Ureter (tissue), 1 donor: ENCODE measurements around the gene SORCS2. TPM values are rescaled to one million over a fixed set of nuclear protein-coding genes. Genes with fewer than 3 reads are reported as not detected.

Experiments used
- DNase-seq: peaks from one replicate; pipeline ENCODE4 v3.0.0-alpha.2; 2020; ENCODE audit warnings: low spot score
- total RNA-seq: library from RNA; stranded (reverse); gene quantifications from one replicate; pipeline ENCODE4 v1.2.4, GENCODE V29; 2023
- donor health status: DM: yes; HTN: yes; CAD: no.

The SORCS2 gene
- total RNA-seq, 1 donor from 2014 or later = 2.8 TPM

DNA sequence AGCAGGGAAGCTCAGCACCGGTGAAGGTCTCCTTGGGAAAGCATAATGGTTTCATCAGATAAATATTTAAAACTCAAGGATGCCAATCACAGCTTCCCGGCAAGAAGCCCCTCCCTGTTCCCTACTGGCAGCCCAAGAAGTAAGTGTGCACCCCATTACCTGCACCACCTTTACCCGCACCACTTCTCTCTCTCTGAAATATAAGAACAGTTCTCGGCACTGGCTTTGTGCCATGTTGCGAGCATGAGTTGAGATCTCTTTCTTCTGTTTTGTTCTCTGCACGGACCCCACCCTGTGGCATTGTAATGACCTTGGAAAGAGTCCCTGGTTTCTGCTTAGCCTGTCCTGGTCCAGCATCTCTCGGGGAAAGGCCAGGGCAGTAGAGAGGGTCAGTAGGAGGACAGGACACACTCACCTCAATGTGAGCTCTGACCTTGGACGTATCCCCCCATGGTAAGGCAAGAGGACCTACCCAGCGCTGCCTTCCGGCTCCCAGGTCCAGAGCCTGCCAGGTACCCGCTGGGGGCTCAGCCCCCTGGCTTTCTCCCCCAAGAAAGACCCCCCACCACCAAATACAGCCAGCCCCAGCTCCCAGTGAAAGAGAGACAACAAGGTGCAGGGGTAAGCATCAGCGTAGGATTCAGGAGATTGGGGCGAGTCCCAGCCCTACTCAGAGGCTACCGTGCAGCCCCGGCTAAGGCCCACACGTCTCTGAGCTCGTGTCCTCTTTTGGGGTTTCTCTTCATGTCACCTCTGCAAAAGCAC is 161.7 kb downstream of the SORCS2 start:
- DNase-seq = no peak

DNA sequence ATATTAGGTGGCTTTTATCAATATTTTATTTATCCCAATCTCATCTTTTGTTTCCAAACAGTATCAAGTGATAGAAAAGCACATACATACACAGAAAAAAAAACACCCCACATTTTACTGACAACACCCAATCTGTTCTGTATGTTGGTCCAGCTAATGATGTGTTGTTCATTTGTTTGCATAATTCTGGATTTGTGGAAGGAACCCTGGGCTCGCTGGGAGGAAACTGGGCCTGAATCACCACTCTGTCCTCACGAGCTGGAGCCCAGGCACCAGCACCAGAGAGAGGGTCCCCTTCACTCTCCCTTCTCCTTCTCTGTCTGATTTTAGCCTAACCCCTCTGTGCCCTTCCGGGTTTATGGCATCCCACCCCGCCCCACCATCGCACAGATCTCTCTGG is 162.6 kb downstream of the SORCS2 start:
- DNase-seq = no peak

DNA sequence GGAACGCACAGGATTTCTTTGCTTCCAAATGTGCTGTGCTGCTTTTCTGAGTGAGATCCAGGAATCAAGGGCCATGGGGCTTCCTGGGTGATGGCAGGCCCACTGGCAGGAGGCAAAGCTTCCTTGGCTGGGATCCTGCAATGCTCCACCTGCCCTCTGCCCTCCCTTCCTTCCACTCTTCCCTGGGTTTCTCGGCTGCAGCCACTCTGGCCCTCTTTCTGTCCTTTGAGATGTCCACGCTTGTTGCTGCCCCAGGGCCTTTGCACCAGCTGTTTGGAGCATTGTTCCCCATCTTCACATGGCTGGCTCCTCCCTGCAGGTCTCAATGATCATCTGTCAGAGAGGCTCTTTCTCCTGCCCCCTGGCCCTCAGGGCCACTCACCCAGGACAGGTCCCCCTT is 163.5 kb downstream of the SORCS2 start:
- DNase-seq = no peak

DNA sequence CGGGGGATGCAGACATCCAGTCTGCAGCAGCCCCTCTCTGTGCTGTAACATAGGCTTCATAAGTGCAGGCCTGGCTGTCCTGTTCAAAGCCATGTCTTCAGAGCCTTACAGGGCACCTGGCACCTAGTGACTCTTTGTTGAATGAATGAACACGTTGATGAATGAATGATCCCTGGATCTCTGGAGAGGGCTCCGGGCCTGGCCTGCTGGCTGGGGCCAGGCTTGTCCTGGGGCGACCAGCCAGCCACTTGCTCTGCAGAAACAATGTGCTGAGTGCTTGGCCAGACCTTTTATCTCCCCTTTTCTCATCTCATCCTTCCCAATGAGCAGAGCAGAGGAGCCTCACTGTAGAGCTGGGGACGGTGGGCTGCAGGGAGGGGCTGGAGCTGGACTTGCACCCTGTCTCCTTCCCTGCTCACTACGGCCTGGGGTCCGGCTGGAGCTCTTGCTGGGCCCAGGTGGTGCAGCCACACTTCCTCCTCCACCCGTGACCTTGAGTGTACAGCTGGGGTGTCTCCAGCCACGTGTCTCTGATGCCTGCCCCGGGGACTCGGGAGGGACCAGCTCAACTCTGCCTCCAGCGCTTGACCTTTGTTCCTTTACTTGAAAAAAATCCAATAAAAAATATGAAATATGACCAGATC is 164.5 kb downstream of the SORCS2 start:
- no peak for DNase-seq

DNA sequence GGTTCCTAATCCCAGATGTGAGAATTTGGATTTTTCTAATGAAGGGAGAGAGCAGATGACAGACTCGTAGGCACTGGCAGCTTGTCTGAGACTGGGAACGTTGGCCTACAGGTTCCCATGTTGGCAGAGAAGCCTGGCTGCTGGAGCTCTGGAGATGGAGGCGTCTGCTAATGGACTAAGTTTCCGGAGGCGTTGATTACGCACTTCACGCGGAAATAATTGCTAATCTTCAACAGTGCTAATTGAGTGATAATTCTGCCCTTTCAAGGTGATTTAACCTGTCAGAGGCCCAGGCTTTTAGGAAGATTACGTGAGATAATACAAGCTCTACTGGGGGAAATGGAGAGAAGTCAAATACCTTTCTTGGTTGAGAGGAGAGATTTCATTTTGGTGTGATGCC is 165.0 kb downstream of the SORCS2 start:
- no peak for DNase-seq

DNA sequence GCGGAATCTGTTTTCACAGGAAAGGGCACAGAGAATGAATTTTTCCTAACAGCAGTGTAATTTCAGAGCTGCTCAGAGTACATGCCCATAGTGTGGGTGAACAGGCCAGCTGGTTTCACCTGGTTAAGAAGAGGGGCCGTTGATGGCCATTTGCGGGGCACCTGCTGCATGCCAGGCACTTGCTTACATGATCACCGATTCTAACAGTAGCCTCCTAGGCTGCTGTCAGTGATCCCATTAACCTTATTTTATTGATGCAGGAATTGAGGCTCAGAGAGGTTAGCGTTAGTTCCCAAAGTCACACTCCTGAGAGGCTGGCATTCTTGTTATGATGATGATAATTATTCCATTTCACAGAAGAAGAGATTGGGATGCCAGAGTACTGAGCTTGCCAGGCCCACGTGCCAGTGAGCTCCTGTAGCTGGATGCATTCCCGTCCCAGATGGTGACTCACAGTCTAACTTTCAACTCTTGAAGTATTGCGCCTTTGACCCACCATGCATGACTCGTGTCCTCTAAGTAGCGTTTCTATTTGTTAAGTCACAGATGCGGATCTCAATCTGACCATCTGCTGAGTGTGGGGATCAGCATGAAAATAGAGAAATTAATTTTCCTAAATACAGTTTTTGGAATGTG is 165.9 kb downstream of the SORCS2 start:
- no peak for DNase-seq

DNA sequence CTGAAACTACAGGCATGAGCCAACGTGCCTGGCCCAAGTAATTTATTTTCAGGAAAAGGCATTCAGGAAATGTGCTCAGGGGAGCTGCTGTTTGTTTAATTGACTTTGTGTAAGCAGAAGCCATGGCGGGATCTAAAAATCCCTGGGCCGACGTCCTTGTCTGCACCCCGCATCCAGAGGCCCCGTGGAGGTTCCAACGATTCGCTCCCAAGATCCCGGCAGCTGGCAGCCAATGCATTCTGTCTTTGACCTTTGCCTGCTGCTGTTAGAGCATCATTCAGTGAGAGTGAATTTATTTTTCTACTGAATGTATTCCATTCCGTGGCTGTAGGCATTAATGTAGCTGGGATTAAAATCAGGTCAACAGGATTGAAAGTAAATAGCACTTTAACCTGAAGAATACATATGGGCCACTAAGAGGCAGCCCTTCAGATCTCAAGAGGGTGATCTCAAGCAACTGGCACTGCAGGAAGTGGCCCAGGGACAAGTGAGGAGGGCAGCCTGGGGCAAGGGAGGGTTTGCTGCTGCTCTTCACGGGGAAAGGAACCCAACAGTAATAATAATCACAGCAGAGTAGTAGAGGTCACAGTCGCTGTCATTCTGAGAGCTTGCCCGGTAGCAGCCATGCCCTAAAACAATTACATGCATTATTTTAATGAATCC is 167.2 kb downstream of the SORCS2 start:
- no peak for DNase-seq

DNA sequence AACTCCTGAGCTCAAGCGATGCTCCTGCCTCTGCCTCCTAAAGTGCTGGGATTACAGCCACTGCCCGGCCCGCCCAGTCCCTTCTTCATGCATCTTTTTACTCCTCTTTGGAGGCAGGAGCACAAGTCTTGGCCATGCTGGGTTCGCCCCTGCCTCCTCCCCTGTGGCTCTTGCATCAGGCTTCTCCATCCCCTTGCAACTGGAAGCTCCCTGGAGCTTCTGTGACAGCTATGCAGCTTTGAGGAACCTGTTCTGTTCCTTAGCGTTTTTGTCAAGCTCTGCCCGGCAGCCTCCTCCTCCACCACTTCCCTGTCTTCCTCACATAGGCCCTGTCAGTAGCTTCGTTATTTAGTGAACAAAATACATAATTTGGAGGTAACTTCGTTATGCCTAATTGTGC is 168.5 kb downstream of the SORCS2 start:
- DNase-seq = no peak

DNA sequence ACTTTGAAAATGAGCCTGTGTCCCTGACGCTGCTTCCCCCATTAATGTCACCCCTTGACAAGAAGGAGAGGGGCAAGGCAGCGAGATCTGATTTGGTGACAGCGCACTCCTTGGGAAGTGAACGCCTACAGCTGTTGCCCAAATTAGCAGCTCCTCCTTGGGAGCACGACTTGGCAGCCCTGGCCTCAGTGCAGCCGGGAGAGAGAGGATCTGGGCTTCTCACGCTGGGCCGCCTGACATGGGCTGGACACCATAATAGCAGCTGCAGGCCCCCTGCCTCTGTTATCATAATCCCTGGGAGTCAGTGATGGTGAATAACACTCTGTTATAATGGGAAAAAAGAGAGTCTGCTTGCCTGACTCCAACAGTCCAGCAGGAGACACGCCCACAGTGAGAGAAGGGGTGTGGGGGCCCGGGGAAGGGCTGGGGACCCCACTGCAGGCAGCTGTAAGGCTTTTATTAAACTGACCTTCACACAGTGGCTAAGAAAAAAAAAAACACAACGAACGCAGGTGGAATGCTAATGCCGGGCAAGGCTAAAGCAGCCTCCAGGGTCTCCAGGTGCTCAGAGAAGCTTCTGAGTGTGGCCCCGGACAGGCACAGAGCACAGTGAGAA is 169.1 kb downstream of the SORCS2 start:
- DNase-seq = no peak

DNA sequence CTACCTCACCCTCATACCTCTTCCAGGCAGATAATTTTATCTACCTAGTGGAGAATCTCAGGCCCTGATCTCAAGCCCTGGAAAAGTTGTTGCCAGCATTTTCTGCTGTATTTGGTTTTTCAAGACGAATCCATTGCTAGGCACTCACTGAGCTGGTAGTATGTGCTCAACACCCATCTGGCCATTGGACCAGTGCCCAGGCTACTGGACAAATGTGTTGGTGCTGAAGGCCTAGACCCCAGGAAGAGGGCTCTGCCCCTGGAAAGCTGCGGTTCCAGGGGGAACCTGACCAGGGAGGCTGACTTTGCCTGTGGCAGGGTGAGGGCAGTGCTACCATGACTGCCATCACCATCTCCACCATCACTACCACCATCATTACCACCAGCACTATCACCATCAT is 170.0 kb downstream of the SORCS2 start:
- DNase-seq = no peak

DNA sequence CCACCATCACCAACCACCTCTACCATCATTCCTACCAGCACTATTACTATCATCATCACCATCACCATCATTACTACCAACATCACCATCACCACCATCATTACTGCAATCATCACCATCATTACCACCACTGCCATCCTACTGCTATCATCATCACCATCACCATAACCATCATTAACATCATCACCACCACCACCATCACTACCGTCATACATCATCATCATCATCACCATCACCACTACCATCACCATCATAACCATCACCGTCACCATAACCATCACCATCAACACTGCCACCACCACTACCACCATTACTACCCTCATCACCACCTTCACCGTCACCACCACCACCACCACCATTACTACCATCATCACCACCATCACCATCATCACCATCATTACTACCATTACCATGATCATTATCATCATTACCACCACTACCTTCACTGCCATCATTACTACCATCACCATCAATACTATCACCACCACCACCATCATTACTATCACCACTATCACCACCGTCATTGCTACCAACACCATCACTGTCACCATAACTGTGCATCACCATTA is 170.6 kb downstream of the SORCS2 start:
- no peak for DNase-seq

DNA sequence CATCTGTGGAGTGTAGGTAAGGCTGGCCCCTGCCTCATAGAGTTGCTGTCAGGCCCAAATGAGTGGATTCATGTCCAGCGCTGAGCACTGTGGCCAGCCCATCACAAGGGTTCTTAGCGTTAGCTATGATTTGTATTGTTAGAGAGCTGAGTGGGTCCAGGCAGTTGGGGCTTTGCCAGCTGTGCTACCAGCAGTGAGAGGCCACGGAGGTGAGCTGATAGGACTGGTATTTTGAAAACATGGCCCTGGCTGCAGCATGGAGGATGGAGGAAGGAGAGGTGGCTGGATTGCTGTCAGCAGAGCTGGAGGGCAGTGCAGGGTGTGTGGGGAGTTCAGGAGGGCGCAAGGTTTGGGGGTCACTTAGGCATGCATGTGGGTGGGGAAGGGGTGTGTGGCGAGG is 172.6 kb downstream of the SORCS2 start:
- no peak for DNase-seq

DNA sequence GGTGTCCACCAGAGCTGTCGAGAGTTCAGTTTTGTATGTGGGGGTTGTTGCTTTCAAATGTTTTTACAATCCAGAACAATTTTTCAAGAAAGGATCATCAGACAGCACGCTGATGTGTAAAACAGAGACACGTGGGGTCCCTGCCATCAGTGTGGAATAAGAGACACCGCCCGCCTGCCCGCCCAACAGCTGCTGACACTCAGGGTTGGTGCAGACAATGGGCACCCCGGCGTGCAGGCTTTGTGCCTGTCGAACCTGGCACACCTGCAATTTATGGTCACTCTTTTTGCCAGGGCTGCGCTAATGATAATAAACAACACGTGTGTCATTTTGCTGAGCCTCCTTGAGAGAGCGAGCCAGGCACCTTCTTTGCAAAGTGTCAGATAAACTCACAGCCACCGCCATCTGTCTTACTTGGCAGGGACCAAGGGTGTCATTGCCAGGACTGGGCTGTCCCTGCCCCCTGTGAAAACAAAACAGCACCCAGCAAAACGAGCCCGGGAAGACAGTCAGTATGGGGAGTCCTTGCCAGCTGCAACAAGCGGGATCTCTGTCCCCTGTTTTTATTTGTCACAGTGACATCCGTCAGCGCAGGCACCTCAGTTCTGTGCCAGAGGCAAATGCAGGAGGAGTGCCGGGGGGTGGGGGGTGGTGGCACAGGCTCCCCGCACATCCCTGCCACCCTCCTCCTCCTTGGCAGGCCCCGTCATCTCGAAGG is 173.3 kb downstream of the SORCS2 start:
- DNase-seq = no peak

DNA sequence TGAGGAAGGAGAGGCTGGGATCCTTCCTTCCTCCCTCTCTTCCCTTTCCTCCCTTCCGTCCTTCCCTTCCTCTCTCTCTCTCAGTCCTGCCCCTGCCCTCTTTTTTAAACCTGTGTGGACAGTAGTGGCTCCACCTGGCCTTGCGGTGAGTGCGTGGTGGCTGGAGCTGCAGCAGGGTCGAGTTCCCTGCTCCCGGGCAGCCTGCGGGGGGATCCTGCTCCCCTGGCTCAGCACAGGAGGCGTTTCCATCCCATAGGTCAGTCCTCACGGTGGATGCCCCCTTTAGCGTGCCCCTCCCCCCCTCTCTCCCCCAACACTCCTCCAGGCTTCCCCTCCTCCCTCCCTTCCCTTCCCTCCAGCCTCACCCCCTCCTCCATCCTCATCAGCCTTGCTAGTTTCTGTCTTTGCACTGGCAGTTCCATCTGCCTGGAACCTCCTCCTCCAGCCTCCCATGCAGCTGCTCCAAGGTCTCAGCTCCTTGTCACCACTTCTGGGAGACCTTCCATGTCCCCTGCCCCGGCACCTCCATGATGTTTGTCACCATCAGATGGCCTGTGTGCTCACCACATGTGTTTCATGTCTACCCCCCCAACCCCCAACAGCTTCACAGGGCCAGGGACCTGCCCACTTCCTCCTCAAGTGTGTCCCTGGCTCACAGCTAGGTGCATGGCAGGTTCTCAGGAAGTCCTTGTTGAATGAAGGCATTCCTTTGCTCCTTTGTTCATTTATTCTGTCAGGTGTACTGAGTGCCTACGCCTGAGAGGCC is 174.0 kb downstream of the SORCS2 start:
- no peak for DNase-seq

DNA sequence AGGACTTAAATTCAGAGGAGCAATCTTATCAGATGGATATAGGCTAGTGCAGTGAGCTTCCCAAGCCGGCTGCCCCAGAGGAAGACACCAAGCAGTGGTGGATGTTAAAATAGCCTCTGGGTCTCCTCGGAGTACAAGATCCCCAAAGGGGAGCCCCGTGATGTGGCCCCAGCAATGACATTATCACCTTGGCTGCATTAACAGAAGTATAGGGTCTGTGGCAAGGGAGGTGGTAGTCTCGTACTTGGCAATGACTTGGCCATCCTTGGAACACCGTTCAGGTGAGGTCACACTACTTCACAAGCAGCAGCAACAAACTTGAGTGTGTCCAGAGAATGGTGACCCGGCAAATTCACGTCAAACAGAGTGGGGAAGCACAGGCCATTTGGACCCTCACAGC is 174.6 kb downstream of the SORCS2 start:
- DNase-seq = no peak

DNA sequence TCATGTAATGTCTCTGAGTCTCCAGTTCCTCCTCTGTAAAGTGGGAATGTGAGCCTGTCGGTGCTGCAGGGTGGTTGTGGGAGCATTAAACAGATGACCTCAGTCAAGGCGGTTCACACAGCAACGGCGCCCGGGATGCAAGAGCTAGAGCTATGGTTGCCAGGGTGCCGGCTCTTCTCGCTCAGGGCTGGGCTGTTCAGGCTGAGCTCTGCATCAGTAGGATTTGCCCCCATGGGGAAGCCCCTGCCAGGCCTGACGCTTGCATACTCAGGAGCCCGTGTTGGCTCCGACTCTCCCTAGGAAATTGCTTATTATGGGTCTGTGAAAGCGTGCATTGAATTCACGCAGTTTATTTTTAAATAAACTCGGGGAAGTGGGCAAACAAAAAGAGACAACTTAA is 175.1 kb downstream of the SORCS2 start:
- DNase-seq = no peak

DNA sequence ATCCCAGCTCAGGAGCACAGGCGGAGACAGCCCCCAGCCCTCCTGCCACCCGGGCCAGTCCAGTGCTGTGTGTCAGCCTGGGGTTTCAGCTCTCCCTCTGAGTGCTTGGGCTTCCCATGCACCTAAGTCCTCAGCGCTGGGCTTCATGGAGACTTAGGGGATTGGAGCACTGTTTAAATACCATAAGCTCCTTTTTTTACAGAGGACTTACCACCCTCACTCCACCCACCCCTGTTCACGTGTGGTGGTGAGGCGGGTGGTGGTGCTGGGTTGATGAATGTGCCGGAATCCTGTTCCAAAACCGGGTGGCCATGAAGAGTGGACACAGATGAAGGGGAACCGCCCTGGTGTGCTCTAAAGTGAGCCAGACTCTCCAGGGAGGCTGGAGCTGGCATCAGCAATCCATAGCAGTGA is 175.5 kb downstream of the SORCS2 start:
- DNase-seq = no peak

DNA sequence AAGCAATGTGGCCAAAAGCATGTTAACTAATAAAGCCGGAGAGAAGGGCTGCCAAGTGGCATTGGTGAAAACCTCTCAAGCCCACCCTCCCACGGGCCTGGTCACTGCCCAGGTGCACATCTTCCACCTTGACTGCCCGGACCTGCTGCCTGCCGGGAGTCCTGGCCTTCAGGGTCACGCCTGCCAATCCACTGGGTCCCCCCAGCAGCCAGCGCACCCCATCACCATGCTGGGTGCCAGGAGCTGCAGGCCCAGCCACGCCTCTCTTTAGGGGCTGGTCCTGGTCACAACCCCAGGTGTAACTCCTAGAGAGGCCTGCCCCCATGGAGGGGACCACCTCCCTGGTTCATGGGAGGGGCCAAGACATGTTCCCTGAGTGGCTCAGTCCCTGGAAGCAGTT is 176.0 kb downstream of the SORCS2 start:
- no peak for DNase-seq

DNA sequence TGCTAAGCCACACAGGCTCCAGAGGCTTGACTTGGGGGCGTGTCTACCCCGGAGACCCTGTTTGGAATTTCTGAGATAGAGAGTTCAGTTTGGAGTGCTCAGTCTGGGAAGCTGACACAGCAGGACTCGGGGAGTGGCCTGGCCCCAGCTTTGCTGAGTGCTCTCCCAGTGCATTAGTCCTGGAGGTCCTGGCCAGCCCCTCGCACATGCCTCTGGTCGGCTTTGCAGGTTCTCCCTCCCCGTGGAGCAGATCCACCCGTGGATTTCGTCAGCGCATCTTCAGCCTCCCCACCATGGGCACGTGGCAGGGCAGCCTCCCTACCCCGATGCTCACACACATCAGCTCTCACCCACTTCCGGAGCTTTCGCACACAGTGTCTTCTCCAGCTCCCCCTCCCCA is 177.2 kb downstream of the SORCS2 start:
- no peak for DNase-seq

DNA sequence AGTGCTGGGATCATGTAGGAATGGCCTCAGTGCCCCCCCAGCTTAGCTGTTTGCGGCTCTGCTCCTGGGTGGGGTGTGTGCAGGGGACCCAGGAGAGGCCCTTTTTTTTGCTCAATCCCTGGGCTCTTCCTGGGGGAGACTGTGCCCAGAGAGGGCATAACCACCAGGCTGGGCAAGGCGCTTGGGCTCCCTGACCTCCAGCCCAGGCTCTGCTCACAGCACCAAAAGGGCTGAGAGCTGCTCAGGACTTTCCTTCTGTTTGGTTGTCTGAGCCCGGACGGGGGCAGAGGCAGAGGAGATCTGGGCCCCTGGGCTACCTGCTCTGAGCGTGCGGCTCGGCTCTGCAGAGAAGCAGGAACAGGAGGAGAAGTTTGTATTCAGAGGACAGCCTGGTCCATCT is 177.7 kb downstream of the SORCS2 start:
- no peak for DNase-seq
